Upper lobe of right lung (tissue), 1 donor: ENCODE results near the gene ADCY2. TPM values are rescaled to one million over a fixed set of nuclear protein-coding genes. Genes with fewer than 3 reads are reported as not detected.
A peak's percentile ranks its signal among the peaks of the same experiment; 100 is the strongest.

Experiments
- ATAC-seq: fragments of 200-7000 bp; cut with Tn5 transposase; one replicate; pipeline ENCODE4 v1.9.1; 2020; ENCODE audit warnings: mild to moderate bottlenecking, moderate library complexity
- DNase-seq: peaks from one replicate; pipeline ENCODE4 v3.0.0-alpha.2; 2020
- H3K27ac ChIP-seq: fragments of 200-600 bp; one replicate; pipeline ENCODE4 v1.8.0; 2022
- H3K27me3 ChIP-seq: fragments of 200-600 bp; one replicate; pipeline ENCODE4 v1.8.0; 2022; ENCODE audit warnings: mild to moderate bottlenecking
- H3K36me3 ChIP-seq: fragments of 200-600 bp; one replicate; pipeline ENCODE4 v1.8.0; 2022
- H3K4me1 ChIP-seq: fragments of 200-600 bp; one replicate; pipeline ENCODE4 v1.8.0; 2022
- H3K4me3 ChIP-seq: fragments of 200-600 bp; one replicate; pipeline ENCODE4 v1.8.0; 2022; ENCODE audit warnings: mild to moderate bottlenecking
- H3K9me3 ChIP-seq: fragments of 200-600 bp; one replicate; pipeline ENCODE4 v1.8.0; 2022
- CTCF ChIP-seq: fragments of 200-600 bp; IDR thresholded peaks from one replicate; pipeline ENCODE4 v1.8.0; 2022; ENCODE audit warnings: antibody characterized with exemption
- intact Hi-C: fragments of 100-400 bp; cut with DNase I; formaldehyde crosslinking; loops from one replicate; pipeline ENCODE4 v1.11.0; 2022
- total RNA-seq: library from RNA; stranded (reverse); fragmentation: NEBNext Ultra II Directional; extraction: Animal tissue kit (Norgen Biotek cat#: 25700); gene quantifications from one replicate; pipeline ENCODE4 v1.2.1, GENCODE V29; 2021
- donor health status: DM: no; HTN: yes; CAD: no; lungs with severe emphysema.

Gene ADCY2
- total RNA-seq, 1 donor from 2014 or later: 0.17 TPM

GRCh38 chr5:7878381-7878873 lies 482.5 kb downstream of the ADCY2 start:
- H3K27me3 ChIP-seq: no peaks in the 10 kb centered on the region
- H3K4me3 ChIP-seq: no peak overlapping the region
- H3K27ac ChIP-seq: peak overlapping the region; percentile 7
- H3K36me3 ChIP-seq: peaks cover 82% of the 10 kb centered on the region
- peaks cover 27% of the 10 kb centered on the region for H3K4me1 ChIP-seq
- peak; percentile 62 for ATAC-seq
- H3K9me3 ChIP-seq: no peaks in the 10 kb centered on the region
- no peak for TF ChIP-seq CTCF
- DNase-seq: no peak
- intact Hi-C loops: no loop called here
